Astrocyte (in vitro differentiated cells and primary cell): ENCODE results near the gene CREB5. TPM values are rescaled to one million over a fixed set of nuclear protein-coding genes. Genes with fewer than 3 reads are reported as not detected.
A peak's percentile ranks its signal among the peaks of the same experiment; 100 is the strongest.
"Not testable (repeated sequence)": the region's sequence is repeated elsewhere in the genome, so short reads cannot be mapped to it uniquely, and the experiment has no call there.

ENCODE experiments used
- DNase-seq: peaks from one replicate; pipeline ENCODE4 v3.0.0-alpha.2; 2010; ENCODE audit warnings: low read depth
- FAIRE-seq: peaks from 2 replicates; lab custom pipeline; 2011; peaks lifted over from hg19 to GRCh38; lab: Jason Lieb, UNC
- H2AFZ ChIP-seq: 2 replicates; pipeline ENCODE4 v1.6.0; 2012; ENCODE audit warnings: low read depth, low read length, inconsistent platforms
- H3K27ac ChIP-seq: 2 replicates; pipeline ENCODE4 v1.5.1; 2011; ENCODE audit warnings: low read depth, low read length, inconsistent platforms
- H3K27me3 ChIP-seq: 2 replicates; pipeline ENCODE4 v1.6.0; 2011; ENCODE audit warnings: low read length, inconsistent platforms; ENCODE audit not compliant: insufficient read depth
- H3K36me3 ChIP-seq: 2 replicates; pipeline ENCODE4 v1.5.1; 2011; ENCODE audit warnings: low read length, inconsistent platforms; ENCODE audit not compliant: insufficient read depth
- H3K4me1 ChIP-seq: 2 replicates; pipeline ENCODE4 v1.5.1; 2011; ENCODE audit warnings: low read length, inconsistent platforms; ENCODE audit not compliant: insufficient read depth
- H3K4me2 ChIP-seq: 2 replicates; pipeline ENCODE4 v1.6.0; 2012; ENCODE audit warnings: low read length, inconsistent platforms
- H3K4me3 ChIP-seq: 2 replicates; pipeline ENCODE4 v1.5.1; 2011; ENCODE audit warnings: low read depth, mild to moderate bottlenecking, low read length, inconsistent platforms; ENCODE audit not compliant: insufficient read depth
- H3K79me2 ChIP-seq: 2 replicates; pipeline ENCODE4 v1.6.0; 2012; ENCODE audit warnings: mild to moderate bottlenecking, low read length, inconsistent platforms; ENCODE audit not compliant: insufficient read depth
- H3K9ac ChIP-seq: 2 replicates; pipeline ENCODE4 v1.6.0; 2012; ENCODE audit warnings: mild to moderate bottlenecking, low read length, inconsistent platforms
- H3K9me3 ChIP-seq: 2 replicates; pipeline ENCODE4 v1.5.1; 2012; ENCODE audit warnings: low read depth, mild to moderate bottlenecking, low read length, inconsistent platforms; ENCODE audit not compliant: insufficient read depth
- H4K20me1 ChIP-seq: 2 replicates; pipeline ENCODE4 v1.6.0; 2012; ENCODE audit warnings: low read length, inconsistent platforms; ENCODE audit not compliant: insufficient read depth
- H3K27ac Mint-ChIP-seq: one replicate; pipeline ENCODE4 v1.8.0; 2021; ENCODE audit warnings: mild to moderate bottlenecking, mixed read lengths; ENCODE audit not compliant: unreplicated experiment
- H3K27me3 Mint-ChIP-seq: one replicate; pipeline ENCODE4 v1.8.0; 2021; ENCODE audit warnings: low read depth, mixed read lengths; ENCODE audit not compliant: unreplicated experiment
- H3K36me3 Mint-ChIP-seq: one replicate; pipeline ENCODE4 v1.8.0; 2021; ENCODE audit warnings: low read depth, mixed read lengths; ENCODE audit not compliant: unreplicated experiment
- H3K4me1 Mint-ChIP-seq: one replicate; pipeline ENCODE4 v1.8.0; 2021; ENCODE audit warnings: low read depth, mixed read lengths; ENCODE audit not compliant: unreplicated experiment
- H3K4me3 Mint-ChIP-seq: one replicate; pipeline ENCODE4 v1.8.0; 2021; ENCODE audit warnings: mild to moderate bottlenecking, moderate library complexity, mixed read lengths; ENCODE audit not compliant: unreplicated experiment
- H3K9me3 Mint-ChIP-seq: one replicate; pipeline ENCODE4 v1.8.0; 2021; ENCODE audit warnings: mild to moderate bottlenecking, mixed read lengths; ENCODE audit not compliant: unreplicated experiment
- CTCF ChIP-seq: IDR thresholded peaks from 2 replicates; pipeline ENCODE4 v1.5.1; 2011; ENCODE audit warnings: low read depth, mild to moderate bottlenecking, inconsistent platforms, low read length, moderate library complexity; ENCODE audit not compliant: insufficient read depth
- EZH2 ChIP-seq: IDR thresholded peaks from 2 replicates; pipeline ENCODE4 v1.6.1; 2012; ENCODE audit warnings: mild to moderate bottlenecking, low read length, inconsistent platforms; ENCODE audit not compliant: insufficient read depth
- total RNA-seq: library from RNA; stranded (reverse); gene quantifications from 2 replicates; pipeline ENCODE4 v1.2.1, GENCODE V29; 2021

The CREB5 gene
- total RNA-seq, 1 donor from 2014 or later = 25.4 TPM

GRCh38 chr7:28549998-28550397, 137.7 kb downstream of the CREB5 start:
- peaks cover 4% of the 10 kb centered on the region for H3K4me1 ChIP-seq
- peaks cover 1% of the 10 kb centered on the region for H3K36me3 Mint-ChIP-seq
- H2AFZ ChIP-seq = no peak overlapping the region
- no peak overlapping the region for H3K27ac Mint-ChIP-seq
- DNase-seq (no peak), FAIRE-seq (no peak)
- peaks cover 3% of the 10 kb centered on the region for H3K27me3 ChIP-seq
- H3K4me3 Mint-ChIP-seq = no peak overlapping the region
- peaks cover 4% of the 10 kb centered on the region for H3K4me1 Mint-ChIP-seq
- H3K4me2 ChIP-seq = no peak overlapping the region
- no peaks in the 10 kb centered on the region for H3K36me3 ChIP-seq
- H3K4me3 ChIP-seq = no peak overlapping the region
- no peaks in the 10 kb centered on the region for H3K27me3 Mint-ChIP-seq
- H3K27ac ChIP-seq = no peak overlapping the region
- H3K79me2 ChIP-seq = no peaks in the 10 kb centered on the region
- H3K9me3 ChIP-seq = peaks cover 4% of the 10 kb centered on the region
- TF ChIP-seq CTCF (no peak), EZH2 (no peak)
- peaks cover 6% of the 10 kb centered on the region for H3K9me3 Mint-ChIP-seq
- no peaks in the 10 kb centered on the region for H4K20me1 ChIP-seq
- H3K9ac ChIP-seq = no peak overlapping the region

GRCh38 chr7:28550580-28551186, 138.4 kb downstream of the CREB5 start:
- Mint-ChIP-seq H3K27me3 (no peaks in the 10 kb centered on the region), H3K27ac (no peak overlapping the region), H3K36me3 (peaks cover 1% of the 10 kb centered on the region), H3K9me3 (peaks cover 6% of the 10 kb centered on the region), H3K4me3 (no peak overlapping the region), H3K4me1 (peaks cover 4% of the 10 kb centered on the region)
- H3K4me2 ChIP-seq = no peak overlapping the region
- H3K9me3 ChIP-seq = peaks cover 4% of the 10 kb centered on the region
- FAIRE-seq (no peak), DNase-seq (no peak)
- H3K4me1 ChIP-seq = peaks cover 4% of the 10 kb centered on the region
- no peaks in the 10 kb centered on the region for H4K20me1 ChIP-seq
- H3K27ac ChIP-seq = no peak overlapping the region
- H3K36me3 ChIP-seq = no peaks in the 10 kb centered on the region
- H3K4me3 ChIP-seq = no peak overlapping the region
- H3K9ac ChIP-seq = no peak overlapping the region
- no peaks in the 10 kb centered on the region for H3K79me2 ChIP-seq
- TF ChIP-seq EZH2 = no peak
- no peak for TF ChIP-seq CTCF
- H2AFZ ChIP-seq = no peak overlapping the region
- peaks cover 4% of the 10 kb centered on the region for H3K27me3 ChIP-seq

GRCh38 chr7:28551331-28551730, 139.0 kb downstream of the CREB5 start:
- peak; percentile 78 for DNase-seq
- Histone ChIP-seq H3K4me1 (peaks cover 4% of the 10 kb centered on the region), H3K4me3 (peak overlapping the region; percentile 5), H3K27me3 (peaks cover 4% of the 10 kb centered on the region), H3K79me2 (no peaks in the 10 kb centered on the region), H3K9ac (peak overlapping the region; percentile 17), H4K20me1 (no peaks in the 10 kb centered on the region), H3K27ac (no peak overlapping the region), H3K4me2 (peak overlapping the region; percentile 65), H3K36me3 (no peaks in the 10 kb centered on the region), H2AFZ (no peak overlapping the region), H3K9me3 (no peaks in the 10 kb centered on the region)
- FAIRE-seq = no peak
- no peak for TF ChIP-seq CTCF
- no peak for TF ChIP-seq EZH2
- Mint-ChIP-seq H3K9me3 (peaks cover 2% of the 10 kb centered on the region), H3K27ac (no peak overlapping the region), H3K27me3 (no peaks in the 10 kb centered on the region), H3K4me3 (no peak overlapping the region), H3K36me3 (no peaks in the 10 kb centered on the region), H3K4me1 (peaks cover 4% of the 10 kb centered on the region)

GRCh38 chr7:28551766-28552165, 139.4 kb downstream of the CREB5 start:
- FAIRE-seq, H3K27ac Mint-ChIP-seq, H3K4me3 Mint-ChIP-seq, DNase-seq, H3K27me3 ChIP-seq, H3K27ac ChIP-seq, H4K20me1 ChIP-seq, H3K9me3 Mint-ChIP-seq, H2AFZ ChIP-seq, H3K9ac ChIP-seq, H3K4me1 ChIP-seq, H3K36me3 Mint-ChIP-seq, H3K4me3 ChIP-seq, H3K36me3 ChIP-seq, H3K9me3 ChIP-seq, H3K79me2 ChIP-seq, H3K27me3 Mint-ChIP-seq, H3K4me1 Mint-ChIP-seq: not testable (repeated sequence)
- H3K4me2 ChIP-seq = peak overlapping the region; percentile 65
